ENCODE data around the gene MEGF8.

DNA sequence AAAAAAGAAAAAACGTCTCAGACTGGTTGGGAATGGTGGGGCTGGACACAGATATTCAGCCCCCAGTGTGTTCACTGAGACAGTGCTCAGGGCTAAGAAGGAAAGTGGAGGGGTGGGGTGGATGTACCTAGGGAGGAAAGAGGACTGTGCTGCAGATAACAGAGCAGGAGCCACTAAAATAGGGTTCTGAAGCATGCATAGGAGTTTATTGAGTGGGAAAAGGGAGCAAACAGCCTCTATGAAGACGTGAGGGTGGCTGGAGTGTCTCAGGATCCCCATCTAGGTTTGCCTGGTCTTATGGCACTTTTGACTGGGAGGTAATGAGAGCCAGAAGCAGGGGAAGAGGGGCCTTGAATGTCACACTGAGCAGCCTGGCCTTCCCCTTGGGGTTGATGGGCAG lies 3.4 kb downstream of the MEGF8 start:
- TF ChIP-seq, protein P1, sequence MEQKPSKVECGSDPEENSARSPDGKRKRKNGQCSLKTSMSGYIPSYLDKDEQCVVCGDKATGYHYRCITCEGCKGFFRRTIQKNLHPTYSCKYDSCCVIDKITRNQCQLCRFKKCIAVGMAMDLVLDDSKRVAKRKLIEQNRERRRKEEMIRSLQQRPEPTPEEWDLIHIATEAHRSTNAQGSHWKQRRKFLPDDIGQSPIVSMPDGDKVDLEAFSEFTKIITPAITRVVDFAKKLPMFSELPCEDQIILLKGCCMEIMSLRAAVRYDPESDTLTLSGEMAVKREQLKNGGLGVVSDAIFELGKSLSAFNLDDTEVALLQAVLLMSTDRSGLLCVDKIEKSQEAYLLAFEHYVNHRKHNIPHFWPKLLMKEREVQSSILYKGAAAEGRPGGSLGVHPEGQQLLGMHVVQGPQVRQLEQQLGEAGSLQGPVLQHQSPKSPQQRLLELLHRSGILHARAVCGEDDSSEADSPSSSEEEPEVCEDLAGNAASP (IDR thresholded peaks at IDR 0.05): no peak
- TF ChIP-seq NFATC3 (IDR thresholded peaks at IDR 0.05) (no peak), CTCF (IDR thresholded peaks at IDR 0.05 in 2 of 3, conservative IDR thresholded peaks at IDR 0.05 in 1 of 3; ENCODE audit: insufficient read depth in 2 of 3, low read depth in 1 of 3, low read length in 3 of 3) (no peak), TBL1XR1 (IDR thresholded peaks at IDR 0.05; ENCODE audit: low read length in 2 of 2) (no peak), HMG20A (CRISPR knock-in tag; conservative IDR thresholded peaks at IDR 0.05) (no peak), HNRNPK (IDR thresholded peaks at IDR 0.05; ENCODE audit: low read depth, low read length, poor library complexity, severe bottlenecking) (no peak), ZKSCAN8 (CRISPR knock-in tag; IDR thresholded peaks at IDR 0.05) (no peak), PHB2 (IDR thresholded peaks at IDR 0.05; ENCODE audit: low read depth) (no peak), YBX1 (IDR thresholded peaks at IDR 0.05) (no peak), ZNF174 (CRISPR knock-in tag; IDR thresholded peaks at IDR 0.05) (no peak)
- TF ChIP-seq, protein P2, sequence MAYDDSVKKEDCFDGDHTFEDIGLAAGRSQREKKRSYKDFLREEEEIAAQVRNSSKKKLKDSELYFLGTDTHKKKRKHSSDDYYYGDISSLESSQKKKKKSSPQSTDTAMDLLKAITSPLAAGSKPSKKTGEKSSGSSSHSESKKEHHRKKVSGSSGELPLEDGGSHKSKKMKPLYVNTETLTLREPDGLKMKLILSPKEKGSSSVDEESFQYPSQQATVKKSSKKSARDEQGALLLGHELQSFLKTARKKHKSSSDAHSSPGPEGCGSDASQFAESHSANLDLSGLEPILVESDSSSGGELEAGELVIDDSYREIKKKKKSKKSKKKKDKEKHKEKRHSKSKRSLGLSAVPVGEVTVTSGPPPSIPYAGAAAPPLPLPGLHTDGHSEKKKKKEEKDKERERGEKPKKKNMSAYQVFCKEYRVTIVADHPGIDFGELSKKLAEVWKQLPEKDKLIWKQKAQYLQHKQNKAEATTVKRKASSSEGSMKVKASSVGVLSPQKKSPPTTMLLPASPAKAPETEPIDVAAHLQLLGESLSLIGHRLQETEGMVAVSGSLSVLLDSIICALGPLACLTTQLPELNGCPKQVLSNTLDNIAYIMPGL (CRISPR knock-in tag; IDR thresholded peaks at IDR 0.05): no peak

All from K562 (cell line).